ENCODE measurements around the gene ABCB11. TPM values are rescaled to one million over a fixed set of nuclear protein-coding genes. Genes with fewer than 3 reads are reported as not detected.
"Not testable (repeated sequence)": the region's sequence is repeated elsewhere in the genome, so short reads cannot be mapped to it uniquely, and the experiment has no call there.

The ABCB11 gene
- total RNA-seq, 1 experiment from 2014 or later: not detected

DNA sequence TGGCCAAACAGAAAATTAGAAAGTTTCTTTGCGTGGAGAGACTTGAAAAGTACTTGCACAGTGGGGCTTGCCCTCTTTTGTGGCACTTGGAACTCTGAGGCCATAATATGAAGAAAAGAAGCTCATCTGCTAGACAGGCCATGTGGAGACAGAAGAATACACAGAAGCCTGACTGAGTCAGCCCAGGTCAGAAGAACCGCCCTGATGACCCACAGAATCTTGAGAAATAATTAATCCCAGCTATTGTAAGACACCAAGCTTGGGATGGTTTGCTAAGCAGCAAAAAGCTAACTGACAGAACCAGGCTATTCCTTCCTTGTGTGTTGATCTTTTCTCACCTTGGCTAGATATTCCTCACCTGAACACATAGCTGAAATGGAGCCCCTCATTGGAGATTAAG is 96.3 kb downstream of the ABCB11 start:
- Histone ChIP-seq H3K27ac (no peak overlapping the region), H3F3A (ENCODE audit: insufficient read depth, low read depth) (no peaks in the 10 kb centered on the region), H3K27me3 (ENCODE audit: insufficient read depth, low read depth) (no peaks in the 10 kb centered on the region), H3K79me2 (ENCODE audit: low read depth) (no peaks in the 10 kb centered on the region), H4K20me1 (ENCODE audit: insufficient read depth) (no peaks in the 10 kb centered on the region), H3K4me2 (no peak overlapping the region), H3K36me3 (ENCODE audit: low read depth) (no peaks in the 10 kb centered on the region), H3K4me3 (no peak overlapping the region), H3K4me1 (replicated peaks; ENCODE audit: insufficient read depth) (no peaks in the 10 kb centered on the region), H3K9me2 (ENCODE audit: insufficient read depth) (no peaks in the 10 kb centered on the region), H3K9me3 (ENCODE audit: insufficient read depth, low read depth) (no peaks in the 10 kb centered on the region), H2AFZ (no peak overlapping the region)
- TF ChIP-seq, protein P1, sequence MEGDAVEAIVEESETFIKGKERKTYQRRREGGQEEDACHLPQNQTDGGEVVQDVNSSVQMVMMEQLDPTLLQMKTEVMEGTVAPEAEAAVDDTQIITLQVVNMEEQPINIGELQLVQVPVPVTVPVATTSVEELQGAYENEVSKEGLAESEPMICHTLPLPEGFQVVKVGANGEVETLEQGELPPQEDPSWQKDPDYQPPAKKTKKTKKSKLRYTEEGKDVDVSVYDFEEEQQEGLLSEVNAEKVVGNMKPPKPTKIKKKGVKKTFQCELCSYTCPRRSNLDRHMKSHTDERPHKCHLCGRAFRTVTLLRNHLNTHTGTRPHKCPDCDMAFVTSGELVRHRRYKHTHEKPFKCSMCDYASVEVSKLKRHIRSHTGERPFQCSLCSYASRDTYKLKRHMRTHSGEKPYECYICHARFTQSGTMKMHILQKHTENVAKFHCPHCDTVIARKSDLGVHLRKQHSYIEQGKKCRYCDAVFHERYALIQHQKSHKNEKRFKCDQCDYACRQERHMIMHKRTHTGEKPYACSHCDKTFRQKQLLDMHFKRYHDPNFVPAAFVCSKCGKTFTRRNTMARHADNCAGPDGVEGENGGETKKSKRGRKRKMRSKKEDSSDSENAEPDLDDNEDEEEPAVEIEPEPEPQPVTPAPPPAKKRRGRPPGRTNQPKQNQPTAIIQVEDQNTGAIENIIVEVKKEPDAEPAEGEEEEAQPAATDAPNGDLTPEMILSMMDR (conservative IDR thresholded peaks at IDR 0.05): no peak
- TF ChIP-seq EZH2 (IDR thresholded peaks at IDR 0.05; ENCODE audit: low read depth): no peak
- POLR2A ChIA-PET (ENCODE audit: unreplicated experiment): no interaction called here
- no TSS peak for BruUV-seq (replicated peaks)
- intact Hi-C loops (cut with micrococcal nuclease; ENCODE audit: unreplicated experiment): no loop called here
- CTCF ChIA-PET: no interaction called here
- no peak for DNase-seq

DNA sequence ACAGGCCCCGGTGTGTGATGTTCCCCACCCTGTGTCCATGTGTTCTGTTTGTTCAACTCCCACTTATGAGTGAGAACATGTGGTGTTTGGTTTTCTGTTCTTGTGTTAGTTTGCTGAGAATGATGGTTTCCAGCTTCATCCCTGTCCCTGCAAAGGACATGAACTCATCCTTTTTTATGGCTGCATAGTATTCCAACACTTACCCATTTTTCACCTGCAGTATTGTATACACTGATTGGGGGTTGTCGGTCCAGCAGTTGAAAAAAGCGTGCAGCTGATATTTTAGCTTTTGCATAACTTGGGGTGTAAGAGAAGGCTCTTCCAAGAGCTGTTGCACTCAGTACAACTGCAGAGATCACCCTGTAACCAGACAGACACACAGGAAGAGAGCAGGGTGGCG is 99.0 kb downstream of the ABCB11 start:
- CTCF ChIA-PET; H3F3A ChIP-seq (ENCODE audit: insufficient read depth, low read depth); H4K20me1 ChIP-seq (ENCODE audit: insufficient read depth); POLR2A ChIA-PET (ENCODE audit: unreplicated experiment); DNase-seq; H2AFZ ChIP-seq; H3K36me3 ChIP-seq (ENCODE audit: low read depth); H3K9me3 ChIP-seq (ENCODE audit: insufficient read depth, low read depth); H3K4me2 ChIP-seq; H3K4me1 ChIP-seq (replicated peaks; ENCODE audit: insufficient read depth); BruUV-seq (replicated peaks); H3K79me2 ChIP-seq (ENCODE audit: low read depth); H3K9me2 ChIP-seq (ENCODE audit: insufficient read depth); H3K27me3 ChIP-seq (ENCODE audit: insufficient read depth, low read depth); H3K27ac ChIP-seq; H3K4me3 ChIP-seq; intact Hi-C loops (cut with micrococcal nuclease; ENCODE audit: unreplicated experiment): not testable (repeated sequence)

DNA sequence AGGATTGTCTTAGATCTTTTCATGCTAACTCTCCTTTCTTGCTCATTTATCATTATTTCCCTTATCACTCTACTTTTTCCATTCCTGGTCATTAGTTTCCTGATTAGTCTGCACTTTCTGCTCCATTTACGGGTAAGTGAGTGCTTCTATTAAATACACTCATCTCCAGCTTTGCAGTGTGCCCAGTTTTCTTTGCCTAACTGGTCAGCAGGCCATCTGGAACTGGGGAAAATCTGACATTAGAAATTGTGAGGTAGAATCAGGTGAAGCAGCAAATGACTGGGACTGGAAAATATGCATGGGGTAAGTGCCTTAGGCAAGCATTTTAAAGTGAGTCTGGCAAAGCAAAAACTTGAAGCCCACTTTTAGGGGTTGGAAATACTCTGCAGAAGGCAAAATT is 100.9 kb downstream of the ABCB11 start:
- ChIA-PET CTCF (no interaction called here), POLR2A (ENCODE audit: unreplicated experiment) (no interaction called here)
- Histone ChIP-seq H3K9me2 (ENCODE audit: insufficient read depth) (no peaks in the 10 kb centered on the region), H3K27ac (no peak overlapping the region), H3K36me3 (ENCODE audit: low read depth) (no peaks in the 10 kb centered on the region), H3K4me1 (replicated peaks; ENCODE audit: insufficient read depth) (no peaks in the 10 kb centered on the region), H4K20me1 (ENCODE audit: insufficient read depth) (no peaks in the 10 kb centered on the region), H3F3A (ENCODE audit: insufficient read depth, low read depth) (no peaks in the 10 kb centered on the region), H3K4me3 (no peak overlapping the region), H3K79me2 (ENCODE audit: low read depth) (no peaks in the 10 kb centered on the region), H2AFZ (no peak overlapping the region), H3K27me3 (ENCODE audit: insufficient read depth, low read depth) (no peaks in the 10 kb centered on the region), H3K4me2 (no peak overlapping the region), H3K9me3 (ENCODE audit: insufficient read depth, low read depth) (no peaks in the 10 kb centered on the region)
- DNase-seq: no peak
- intact Hi-C loops (cut with micrococcal nuclease; ENCODE audit: unreplicated experiment): no loop called here
- no peak for TF ChIP-seq EZH2 (IDR thresholded peaks at IDR 0.05; ENCODE audit: low read depth)
- TF ChIP-seq, protein P1 (conservative IDR thresholded peaks at IDR 0.05): no peak
- no TSS peak for BruUV-seq (replicated peaks)

DNA sequence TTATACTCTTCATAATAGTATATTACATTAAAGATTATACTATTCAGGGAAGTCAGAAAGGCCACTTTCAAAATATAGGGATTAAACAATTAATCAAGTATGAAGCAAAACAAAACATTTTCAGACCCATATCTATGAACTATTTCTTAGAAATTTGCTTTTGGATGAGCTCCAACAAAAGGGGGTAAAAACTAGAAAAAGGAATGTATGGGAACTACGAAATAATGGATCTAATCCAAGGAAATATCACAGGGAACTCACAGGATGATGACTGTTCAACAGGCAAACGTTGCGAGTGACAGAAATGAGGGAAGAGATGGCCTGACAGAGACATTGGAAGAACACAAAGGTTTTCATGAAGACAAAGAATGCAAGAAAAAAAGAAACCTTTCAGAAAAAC is 102.1 kb downstream of the ABCB11 start:
- intact Hi-C loops (cut with micrococcal nuclease; ENCODE audit: unreplicated experiment): no loop called here
- no peaks in the 10 kb centered on the region for H4K20me1 ChIP-seq (ENCODE audit: insufficient read depth)
- H3K79me2 ChIP-seq (ENCODE audit: low read depth): no peaks in the 10 kb centered on the region
- H3K9me3 ChIP-seq (ENCODE audit: insufficient read depth, low read depth): no peaks in the 10 kb centered on the region
- no peaks in the 10 kb centered on the region for H3K4me1 ChIP-seq (replicated peaks; ENCODE audit: insufficient read depth)
- H2AFZ ChIP-seq: no peak overlapping the region
- ChIA-PET CTCF (no interaction called here), POLR2A (ENCODE audit: unreplicated experiment) (no interaction called here)
- no TSS peak for BruUV-seq (replicated peaks)
- no peaks in the 10 kb centered on the region for H3K36me3 ChIP-seq (ENCODE audit: low read depth)
- H3K27ac ChIP-seq: no peak overlapping the region
- H3F3A ChIP-seq (ENCODE audit: insufficient read depth, low read depth): no peaks in the 10 kb centered on the region
- no peak for DNase-seq
- no peak overlapping the region for H3K4me2 ChIP-seq
- H3K9me2 ChIP-seq (ENCODE audit: insufficient read depth): no peaks in the 10 kb centered on the region
- H3K27me3 ChIP-seq (ENCODE audit: insufficient read depth, low read depth): no peaks in the 10 kb centered on the region
- no peak overlapping the region for H3K4me3 ChIP-seq
- TF ChIP-seq, protein P1 (conservative IDR thresholded peaks at IDR 0.05): no peak
- no peak for TF ChIP-seq EZH2 (IDR thresholded peaks at IDR 0.05; ENCODE audit: low read depth)
